Measurements from ENCODE around the gene PRAC2. TPM values are rescaled to one million over a fixed set of nuclear protein-coding genes. Genes with fewer than 3 reads are reported as not detected.

Gene PRAC2
- total and polyA plus RNA-seq, 12 donors: not detected

GRCh38 chr17:48769009-48769675 is 46.2 kb downstream of the PRAC2 start:
- H3K36me3 ChIP-seq (replicated peaks in 1 of 2): no peaks in the 10 kb centered on the region
- DNase-seq: no peak
- H3K4me1 ChIP-seq (replicated peaks in 1 of 2): no peaks in the 10 kb centered on the region
- TF ChIP-seq POLR2A (IDR thresholded peaks at IDR 0.05): no peak
- no peak for TF ChIP-seq CTCF (IDR thresholded peaks at IDR 0.05)
- H3K4me3 ChIP-seq: no peak overlapping the region
- H3K27ac ChIP-seq: no peak overlapping the region
- H3K9me3 ChIP-seq (replicated peaks in 1 of 3): no peaks in the 10 kb centered on the region
- intact Hi-C loops (cut with DNase I): no loop called here
- 85 to 93% (median 92%) methylated on average over 5 of the region's 5 CpGs for WGBS, 4 donors
- H3K27me3 ChIP-seq: peaks cover 12% of the 10 kb centered on the region

- 39 to 52% (median 47%) methylated on average over 3 of the region's 3 CpGs for WGBS, 4 donors
- no peak for DNase-seq
- H3K27ac ChIP-seq: no peak overlapping the region
- H3K27me3 ChIP-seq: peaks cover 12% of the 10 kb centered on the region
- H3K9me3 ChIP-seq (replicated peaks in 1 of 3): no peaks in the 10 kb centered on the region
- H3K36me3 ChIP-seq (replicated peaks in 1 of 2): no peaks in the 10 kb centered on the region
- H3K4me1 ChIP-seq (replicated peaks in 1 of 2): no peaks in the 10 kb centered on the region
- no peak overlapping the region for H3K4me3 ChIP-seq
- TF ChIP-seq CTCF (IDR thresholded peaks at IDR 0.05) (no peak), POLR2A (IDR thresholded peaks at IDR 0.05) (no peak)
- intact Hi-C loops (cut with DNase I): no loop called here
These were observed 48.0 kb downstream of the PRAC2 start for GRCh38 chr17:48770954-48771353.

- Histone ChIP-seq H3K9me3 (replicated peaks in 1 of 3) (no peaks in the 10 kb centered on the region), H3K4me3 (no peak overlapping the region), H3K36me3 (replicated peaks in 1 of 2) (no peaks in the 10 kb centered on the region), H3K4me1 (replicated peaks in 1 of 2) (no peaks in the 10 kb centered on the region), H3K27ac (no peak overlapping the region), H3K27me3 (peaks cover 20% of the 10 kb centered on the region)
- TF ChIP-seq POLR2A (IDR thresholded peaks at IDR 0.05): no peak
- no peak for TF ChIP-seq CTCF (IDR thresholded peaks at IDR 0.05)
- intact Hi-C loops (cut with DNase I): no loop called here
- WGBS, 4 donors: 81 to 91% (median 89%) methylated on average over 3 of the region's 3 CpGs
- no peak for DNase-seq
These were observed 50.3 kb downstream of the PRAC2 start for GRCh38 chr17:48773245-48773644.

MicroRNAs encoded within 50 kb of the gene (microRNA counts, 767-probe panel; counts per million panel counts)
- microRNA hsa-miR-3185: 0 counts per million in 2 donors

Small RNA genes within 50 kb of the gene (microRNA-seq; reads per million reads assigned to microRNA genes)
- gene MIR3185: 0 reads per million in 3 donors

Small RNA genes within 50 kb of the gene (small RNA-seq; reads per million reads assigned to genes)
- gene AC091179.2 (0 reads per million in 2 donors), gene COX6B1P2 (0 reads per million in 2 donors), gene MIR3185 (0 reads per million in 2 donors), gene RF02132 (0 reads per million in 2 donors), gene RF02133 (0 reads per million in 2 donors), gene RN7SL125P (0 reads per million in 2 donors)

Other genes with a start within 250 kb of the PRAC2 start
- not detected for gene HOXB1, start 192.2 kb upstream of the PRAC2 start, total RNA-seq
- gene HOXB1, start 192.2 kb upstream of the PRAC2 start, polyA plus RNA-seq: not detected
- gene HOXB2, start 178.1 kb upstream of the PRAC2 start, total RNA-seq: 10 to 100 TPM in 8 of 9 donors, 1 to 10 TPM in 1; 6.3 to 61.1 (median 27.8) TPM
- gene HOXB2, start 178.1 kb upstream of the PRAC2 start, polyA plus RNA-seq: 10 to 100 TPM; 17.9 to 73.6 (median 24.2) TPM
- gene HOXB4, start 144.8 kb upstream of the PRAC2 start, total RNA-seq: 1 to 10 TPM; 1.7 to 9.8 (median 2.9) TPM
- 1 to 10 TPM; 3.1 to 4.7 (median 4.5) TPM for gene HOXB4, start 144.8 kb upstream of the PRAC2 start, polyA plus RNA-seq
- 10 to 100 TPM in 4 of 9 donors, 1 to 10 TPM in 5; 2.3 to 18.8 (median 6.9) TPM for gene HOXB3, start 132.9 kb upstream of the PRAC2 start, total RNA-seq
- 10 to 100 TPM in 2 of 3 donors, 1 to 10 TPM in 1; 3.3 to 28.8 (median 11.4) TPM for gene HOXB3, start 132.9 kb upstream of the PRAC2 start, polyA plus RNA-seq
- gene HOXB5, start 129.4 kb upstream of the PRAC2 start, total RNA-seq: 1 to 10 TPM in 6 of 9 donors, under 1 TPM in 3; 0.12 to 4.8 (median 2.1) TPM
- 10 to 100 TPM in 1 of 3 donors, 1 to 10 TPM in 2; 4.2 to 10.5 (median 5.6) TPM for gene HOXB5, start 129.4 kb upstream of the PRAC2 start, polyA plus RNA-seq
- gene HOXB6, start 118.2 kb upstream of the PRAC2 start, total RNA-seq: 10 to 100 TPM in 6 of 9 donors, 1 to 10 TPM in 3; 1.7 to 20.3 (median 11.7) TPM
- 10 to 100 TPM; 10.9 to 23.1 (median 11.9) TPM for gene HOXB6, start 118.2 kb upstream of the PRAC2 start, polyA plus RNA-seq
- 10 to 100 TPM in 5 of 9 donors, 1 to 10 TPM in 4; 6.2 to 16.7 (median 10.6) TPM for gene HOXB7, start 112.2 kb upstream of the PRAC2 start, total RNA-seq
- 10 to 100 TPM; 20.3 to 27.0 (median 24.4) TPM for gene HOXB7, start 112.2 kb upstream of the PRAC2 start, polyA plus RNA-seq
- 10 to 100 TPM in 1 of 9 donors, 1 to 10 TPM in 7, under 1 TPM in 1; 0.72 to 12.2 (median 6.2) TPM for gene HOXB8, start 107.9 kb upstream of the PRAC2 start, total RNA-seq
- gene HOXB8, start 107.9 kb upstream of the PRAC2 start, polyA plus RNA-seq: 10 to 100 TPM in 1 of 3 donors, 1 to 10 TPM in 2; 4.2 to 13.3 (median 5.6) TPM
- 1 to 10 TPM in 3 of 9 donors, under 1 TPM in 4, not detected in 2; 0.11 to 2.7 (median 0.42) TPM for gene HOXB9, start 96.8 kb upstream of the PRAC2 start, total RNA-seq
- gene HOXB9, start 96.8 kb upstream of the PRAC2 start, polyA plus RNA-seq: 1 to 10 TPM in 1 of 3 donors, under 1 TPM in 2; 0.64 to 1.0 (median 0.72) TPM
- not detected for gene PRAC1, start 667 bp upstream of the PRAC2 start, total RNA-seq
- gene PRAC1, start 667 bp upstream of the PRAC2 start, polyA plus RNA-seq: 1 to 10 TPM in 1 of 3 donors, not detected in 2; 2.7 TPM
- under 1 TPM in 2 of 9 donors, not detected in 7; 0.07 to 0.11 TPM for gene HOXB13, start 5.6 kb downstream of the PRAC2 start, total RNA-seq
- not detected for gene HOXB13, start 5.6 kb downstream of the PRAC2 start, polyA plus RNA-seq
- under 1 TPM in 5 of 9 donors, not detected in 4; under 0.01 to 0.55 (median 0.40) TPM for gene TTLL6, start 94.0 kb downstream of the PRAC2 start, total RNA-seq
- gene TTLL6, start 94.0 kb downstream of the PRAC2 start, polyA plus RNA-seq: 1 to 10 TPM in 1 of 3 donors, under 1 TPM in 2; 0.29 to 2.0 (median 0.51) TPM
- 100 to 1,000 TPM in 7 of 9 donors, 10 to 100 TPM in 2; 37.7 to 163 (median 138) TPM for gene CALCOCO2, start 107.8 kb downstream of the PRAC2 start, total RNA-seq
- gene CALCOCO2, start 107.8 kb downstream of the PRAC2 start, polyA plus RNA-seq: 100 to 1,000 TPM in 1 of 3 donors, 10 to 100 TPM in 2; 44.5 to 199 (median 61.9) TPM
- 100 to 1,000 TPM in 5 of 9 donors, 10 to 100 TPM in 4; 63.4 to 200 (median 113) TPM for gene ATP5MC1, start 169.6 kb downstream of the PRAC2 start, total RNA-seq
- 100 to 1,000 TPM; 110 to 433 (median 292) TPM for gene ATP5MC1, start 169.6 kb downstream of the PRAC2 start, polyA plus RNA-seq
- 10 to 100 TPM; 60.1 to 92.2 (median 76.1) TPM for gene UBE2Z, start 185.2 kb downstream of the PRAC2 start, total RNA-seq
- gene UBE2Z, start 185.2 kb downstream of the PRAC2 start, polyA plus RNA-seq: 10 to 100 TPM; 30.8 to 81.1 (median 32.2) TPM
- 100 to 1,000 TPM in 4 of 9 donors, 10 to 100 TPM in 5; 52.0 to 133 (median 98.6) TPM for gene SNF8, start 221.7 kb downstream of the PRAC2 start, total RNA-seq
- 100 to 1,000 TPM in 2 of 3 donors, 10 to 100 TPM in 1; 98.8 to 160 (median 142) TPM for gene SNF8, start 221.7 kb downstream of the PRAC2 start, polyA plus RNA-seq
- under 1 TPM in 1 of 9 donors, not detected in 8; 0.35 TPM for gene GIP, start 245.4 kb downstream of the PRAC2 start, total RNA-seq
- gene GIP, start 245.4 kb downstream of the PRAC2 start, polyA plus RNA-seq: under 1 TPM in 1 of 3 donors, not detected in 2; 0.97 TPM